ENCODE data around the gene CSNK2A3. TPM values are rescaled to one million over a fixed set of nuclear protein-coding genes. Genes with fewer than 3 reads are reported as not detected.

Gene CSNK2A3
- total RNA-seq, 1 experiment from 2014 or later, result 1.7 TPM

GRCh38 chr11:11400121-11400520, 47.1 kb upstream of the CSNK2A3 start:
- no CpG with 5 or more reads among the region's 3 CpGs for WGBS (ENCODE audit: extremely low coverage, insufficient read length, low lambda C conversion rate)
- H3K27ac Mint-ChIP-seq, result no peak overlapping the region
- no peak for TF ChIP-seq CTCF (conservative IDR thresholded peaks at IDR 0.05)
- H3K4me3 Mint-ChIP-seq, result no peak overlapping the region
- Histone ChIP-seq H2BK15ac (ENCODE audit: low read depth, low read length) (no peak overlapping the region), H3K4me2 (ENCODE audit: insufficient read depth, insufficient read length, low read length) (no peak overlapping the region), H2BK12ac (ENCODE audit: insufficient read length, low read depth, low read length) (no peak overlapping the region), H3K9me3 (ENCODE audit: control insufficient read depth, low read depth, low read length) (no peaks in the 10 kb centered on the region), H3K4ac (ENCODE audit: low read depth, low read length) (no peak overlapping the region), H3K9ac (ENCODE audit: extremely low read depth, insufficient read length, low read length) (no peak overlapping the region), H4K20me1 (ENCODE audit: control insufficient read depth, insufficient read depth, insufficient read length) (no peaks in the 10 kb centered on the region), H2BK20ac (ENCODE audit: low read depth, low read length, poor library complexity, severe bottlenecking) (no peak overlapping the region), H3K27ac (ENCODE audit: insufficient read length, low read depth, low read length) (no peak overlapping the region), H2BK5ac (ENCODE audit: insufficient read length, low read length) (no peak overlapping the region), H3K56ac (ENCODE audit: insufficient read length, low read depth, low read length) (no peak overlapping the region), H3K27me3 (ENCODE audit: insufficient read depth, low read length) (no peaks in the 10 kb centered on the region), H2AK5ac (ENCODE audit: insufficient read length, low read length) (no peak overlapping the region), H3T11ph (ENCODE audit: low read length) (no peak overlapping the region), H4K8ac (replicated peaks; ENCODE audit: insufficient read length, low read depth, low read length) (no peak overlapping the region), H3K14ac (ENCODE audit: insufficient read depth, low read length) (no peak overlapping the region), H4K91ac (ENCODE audit: insufficient read length, low read depth, low read length) (no peak overlapping the region), H3K18ac (ENCODE audit: insufficient read length, low read depth, low read length) (no peak overlapping the region), H2BK120ac (ENCODE audit: low read depth, low read length, poor library complexity, severe bottlenecking) (no peak overlapping the region), H3K4me1 (ENCODE audit: insufficient read depth, low read length) (peaks cover 6% of the 10 kb centered on the region; the same call in 1 of the 2 replicates), H3K23me2 (ENCODE audit: insufficient read length, low read depth, low read length, poor library complexity, severe bottlenecking) (no peaks in the 10 kb centered on the region), H2AFZ (ENCODE audit: low read length) (no peak overlapping the region), H3K79me2 (ENCODE audit: insufficient read depth, low read length) (no peaks in the 10 kb centered on the region), H3K23ac (ENCODE audit: insufficient read length, low read depth, low read length) (no peak overlapping the region), H4K5ac (ENCODE audit: insufficient read length, low read depth, low read length) (no peak overlapping the region), H3K79me1 (ENCODE audit: insufficient read depth, low read depth, low read length, poor library complexity, severe bottlenecking) (no peaks in the 10 kb centered on the region)
- H3K9me3 Mint-ChIP-seq, result no peaks in the 10 kb centered on the region; a peak in 2 of 5 replicates
- no peak for DNase-seq
- H3K4me1 Mint-ChIP-seq, result peaks cover 19 to 21% of the 10 kb centered on the region in 2 experiments
- H3K36me3 Mint-ChIP-seq (ENCODE audit: insufficient read depth in 1 of 3, low read depth in 3 of 3), result no peaks in the 10 kb centered on the region
- peaks cover 13% of the 10 kb centered on the region for H3K27me3 Mint-ChIP-seq (ENCODE audit: low read depth)

All from H9 (cell line).